GM21717 (cell line): ENCODE data around the gene METRNL.

Source experiments
- ATAC-seq: cut with Tn5 transposase; IDR thresholded peaks from one replicate; pipeline ENCODE4 v1.9.1; 2021; ENCODE audit warnings: mild to moderate bottlenecking, moderate library complexity; ENCODE audit not compliant: unreplicated experiment

Gene METRNL

DNA sequence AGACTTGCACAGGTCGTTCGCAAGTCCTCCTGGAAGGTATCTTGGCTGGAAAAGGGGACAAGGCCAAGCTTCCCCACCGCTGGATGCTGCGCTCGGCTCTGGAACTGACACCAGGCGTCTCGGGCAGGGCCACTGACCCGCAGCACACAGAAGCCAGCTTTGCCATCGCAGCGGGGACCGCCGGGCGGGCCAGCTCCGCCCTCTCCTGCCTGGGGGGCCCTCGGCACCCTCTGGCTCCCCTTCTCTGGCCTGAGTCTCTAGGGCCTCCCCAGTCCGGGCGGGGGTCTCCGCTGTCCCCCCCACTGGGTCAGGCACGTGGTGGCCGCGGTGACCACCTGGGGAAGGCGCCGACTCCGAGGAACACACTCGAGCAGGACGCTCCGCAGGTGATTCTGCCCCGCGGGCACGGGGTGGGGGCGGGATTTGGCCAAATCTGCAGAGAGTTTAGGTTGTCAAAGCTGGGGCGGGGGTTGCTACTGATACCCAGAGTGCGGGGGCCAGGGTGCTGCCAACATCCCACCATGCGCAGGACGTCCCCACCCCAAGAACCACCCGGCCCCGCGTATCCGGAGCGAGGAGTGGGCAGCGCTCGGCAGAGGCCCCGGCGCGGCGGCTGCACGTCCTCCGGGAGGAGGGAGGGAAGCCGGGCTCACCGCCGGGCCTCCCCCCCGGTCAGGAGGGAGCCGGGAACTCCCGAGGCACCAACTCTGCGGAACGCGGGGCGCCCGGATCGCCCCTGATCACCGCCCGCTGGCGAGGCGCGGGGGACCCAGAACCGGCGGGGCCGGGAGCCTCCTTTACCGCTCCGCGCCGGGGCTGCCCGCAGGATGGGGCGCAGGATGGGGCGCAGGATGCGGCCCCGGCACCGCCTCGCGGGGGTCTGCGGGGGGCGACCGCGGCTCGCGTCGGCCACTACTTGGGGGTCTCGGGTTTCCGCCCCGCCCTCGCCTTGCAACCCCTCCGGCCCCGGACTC lies 744 bp upstream of the METRNL start:
- no peak for ATAC-seq

DNA sequence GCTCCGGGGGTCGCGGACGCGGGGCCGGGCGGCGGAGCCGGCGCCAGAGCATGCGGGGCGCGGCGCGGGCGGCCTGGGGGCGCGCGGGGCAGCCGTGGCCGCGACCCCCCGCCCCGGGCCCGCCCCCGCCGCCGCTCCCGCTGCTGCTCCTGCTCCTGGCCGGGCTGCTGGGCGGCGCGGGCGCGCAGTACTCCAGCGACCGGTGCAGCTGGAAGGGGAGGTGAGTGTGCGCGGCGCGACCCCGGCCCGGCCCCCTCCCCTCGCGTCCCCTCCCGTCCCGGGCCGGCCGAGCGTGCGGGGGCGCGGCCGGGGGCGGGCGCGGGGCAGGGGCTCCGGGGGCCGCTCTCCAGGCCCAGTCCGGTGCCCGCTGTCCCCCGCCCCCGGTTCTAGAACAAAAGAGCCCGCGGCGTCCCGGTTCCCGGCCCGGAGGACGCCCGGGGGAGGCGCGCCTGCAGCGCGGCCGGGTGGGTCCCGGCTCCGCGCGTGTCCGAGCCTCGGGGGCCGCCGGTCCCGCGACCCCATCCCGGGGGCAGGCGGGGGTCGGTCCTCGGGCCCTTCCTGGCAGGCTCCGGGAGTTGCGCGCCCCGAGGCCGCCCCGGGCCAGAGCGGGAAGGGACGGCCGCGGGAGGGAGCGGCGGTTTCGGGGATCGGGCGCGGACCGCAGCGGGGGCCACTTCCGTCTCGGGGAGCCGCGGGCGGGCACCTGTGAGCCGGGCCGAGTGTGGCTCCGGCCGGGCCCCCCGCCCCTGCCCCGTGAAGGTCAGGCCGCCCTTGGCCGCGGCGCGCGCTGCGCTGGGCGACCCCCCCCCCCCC lies 563 bp downstream of the METRNL start:
- peak; percentile 4 for ATAC-seq

- ATAC-seq: no peak
Measured at GRCh38 chr17:83080579-83080857, 1.1 kb downstream of the METRNL start.

- no peak for ATAC-seq
Measured at GRCh38 chr17:83080858-83081683, 1.7 kb downstream of the METRNL start.

GRCh38 chr17:83081684-83082201 lies 2.3 kb downstream of the METRNL start:
- no peak for ATAC-seq

GRCh38 chr17:83082424-83082823 lies 3.0 kb downstream of the METRNL start:
- no peak for ATAC-seq

GRCh38 chr17:83082909-83083367 lies 3.5 kb downstream of the METRNL start:
- no peak for ATAC-seq

DNA sequence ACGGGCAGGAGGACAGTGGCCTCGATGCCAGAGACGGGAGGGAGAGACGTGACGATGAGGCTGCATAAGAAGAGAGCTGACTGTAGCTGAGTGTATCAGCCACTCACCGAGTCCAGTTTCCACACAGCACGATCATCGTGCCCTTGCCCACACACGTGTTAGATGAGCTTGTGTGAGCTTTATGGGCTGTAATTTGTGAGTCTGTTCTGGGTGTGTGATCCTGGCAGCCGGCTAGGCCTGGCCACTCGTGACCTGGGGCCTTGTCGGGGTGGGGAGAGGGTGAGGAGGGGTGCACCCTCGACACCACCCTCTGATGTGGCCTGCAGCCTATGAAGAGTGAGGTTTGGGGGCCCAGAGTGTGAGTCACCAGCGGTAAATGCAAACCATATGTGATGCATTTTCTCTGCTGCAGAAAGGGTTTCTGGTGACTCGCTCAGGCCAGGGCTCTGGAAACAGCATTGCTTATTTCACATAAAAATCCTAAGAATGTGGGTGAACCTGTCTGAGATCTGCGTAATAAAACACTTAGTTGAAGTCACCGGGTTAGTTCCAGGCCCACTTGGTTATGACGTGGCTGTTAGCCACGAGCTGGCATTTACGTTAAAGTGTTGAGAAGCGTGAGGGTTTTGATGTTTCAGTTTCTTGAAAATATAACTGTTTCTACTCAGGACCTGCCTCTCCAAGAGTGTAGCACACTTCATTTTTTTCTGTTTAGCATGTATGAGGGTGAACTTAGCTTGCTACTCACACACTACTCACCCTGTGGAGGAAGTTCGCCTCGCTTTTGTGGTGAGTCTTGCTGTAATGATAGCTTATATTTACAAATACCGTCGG lies 4.2 kb downstream of the METRNL start:
- no peak for ATAC-seq

GRCh38 chr17:83084214-83084613 lies 4.8 kb downstream of the METRNL start:
- no peak for ATAC-seq

- no peak for ATAC-seq
Measured at GRCh38 chr17:83084621-83085056, 5.2 kb downstream of the METRNL start.

GRCh38 chr17:83085103-83085502 lies 5.7 kb downstream of the METRNL start:
- no peak for ATAC-seq

DNA sequence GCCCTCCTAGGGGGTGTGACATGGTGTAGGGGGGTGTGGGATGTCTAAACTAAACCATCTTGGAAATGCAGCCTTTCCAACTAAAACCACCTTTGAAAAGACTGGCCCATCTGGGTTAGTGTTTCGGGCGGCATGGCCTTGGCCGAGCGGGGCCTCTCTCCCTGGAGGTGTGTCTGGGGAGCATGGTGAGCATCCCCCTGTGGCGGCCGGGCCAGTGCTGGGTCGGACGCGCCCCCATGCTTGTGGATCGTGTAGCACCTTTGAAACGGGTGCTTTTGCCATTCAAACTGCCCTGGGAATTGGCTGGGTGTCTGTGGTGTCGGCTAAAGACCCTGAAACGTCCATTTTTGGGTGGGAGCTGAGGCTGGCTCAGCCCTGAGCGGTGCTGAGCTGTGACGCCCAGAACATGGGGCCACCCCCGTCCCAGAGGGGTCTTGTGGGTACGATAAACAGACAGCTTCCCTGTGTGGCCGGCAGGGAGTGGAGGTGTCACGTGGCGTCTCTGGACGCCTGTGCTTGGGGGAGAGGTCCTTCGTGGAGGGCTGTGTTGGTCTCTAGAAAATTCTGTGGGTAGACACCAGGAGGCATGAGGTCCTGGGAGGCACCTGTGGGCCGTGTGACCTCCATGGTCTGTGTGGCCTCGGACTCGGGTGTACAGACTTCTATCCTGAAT lies 6.3 kb downstream of the METRNL start:
- no peak for ATAC-seq

DNA sequence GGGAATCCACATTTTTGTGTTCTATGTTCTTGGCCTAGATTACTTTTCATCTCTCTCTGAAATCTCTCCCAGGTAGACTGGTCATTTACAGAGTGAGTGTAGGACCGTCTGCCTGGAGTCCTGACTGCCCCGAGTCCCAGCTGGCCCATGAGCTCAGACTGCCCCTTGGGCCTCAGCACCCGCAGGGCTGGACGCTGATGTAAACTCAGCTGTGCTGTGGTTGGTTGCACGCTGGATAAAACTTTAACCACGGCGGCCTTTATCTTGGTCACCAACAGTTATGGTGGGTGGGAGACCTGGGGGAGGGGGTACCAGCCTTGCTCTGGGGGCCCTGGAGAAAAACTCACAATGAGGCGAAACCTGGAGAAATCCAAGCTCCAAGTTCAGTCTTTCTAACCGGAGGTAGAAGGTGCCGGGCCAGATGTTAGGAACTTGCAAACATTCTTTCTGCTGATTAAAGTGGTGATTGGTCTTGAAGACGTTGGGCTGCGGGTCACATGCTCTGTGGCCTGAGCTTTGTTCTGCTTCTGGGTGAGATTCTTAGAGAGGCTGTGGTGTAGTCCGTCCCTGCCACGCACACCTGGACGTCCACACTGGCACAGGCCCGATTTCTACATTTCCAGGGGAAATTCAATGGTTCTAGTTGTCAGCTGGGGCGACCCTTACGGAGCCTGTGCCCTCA lies 6.9 kb downstream of the METRNL start:
- ATAC-seq: no peak

DNA sequence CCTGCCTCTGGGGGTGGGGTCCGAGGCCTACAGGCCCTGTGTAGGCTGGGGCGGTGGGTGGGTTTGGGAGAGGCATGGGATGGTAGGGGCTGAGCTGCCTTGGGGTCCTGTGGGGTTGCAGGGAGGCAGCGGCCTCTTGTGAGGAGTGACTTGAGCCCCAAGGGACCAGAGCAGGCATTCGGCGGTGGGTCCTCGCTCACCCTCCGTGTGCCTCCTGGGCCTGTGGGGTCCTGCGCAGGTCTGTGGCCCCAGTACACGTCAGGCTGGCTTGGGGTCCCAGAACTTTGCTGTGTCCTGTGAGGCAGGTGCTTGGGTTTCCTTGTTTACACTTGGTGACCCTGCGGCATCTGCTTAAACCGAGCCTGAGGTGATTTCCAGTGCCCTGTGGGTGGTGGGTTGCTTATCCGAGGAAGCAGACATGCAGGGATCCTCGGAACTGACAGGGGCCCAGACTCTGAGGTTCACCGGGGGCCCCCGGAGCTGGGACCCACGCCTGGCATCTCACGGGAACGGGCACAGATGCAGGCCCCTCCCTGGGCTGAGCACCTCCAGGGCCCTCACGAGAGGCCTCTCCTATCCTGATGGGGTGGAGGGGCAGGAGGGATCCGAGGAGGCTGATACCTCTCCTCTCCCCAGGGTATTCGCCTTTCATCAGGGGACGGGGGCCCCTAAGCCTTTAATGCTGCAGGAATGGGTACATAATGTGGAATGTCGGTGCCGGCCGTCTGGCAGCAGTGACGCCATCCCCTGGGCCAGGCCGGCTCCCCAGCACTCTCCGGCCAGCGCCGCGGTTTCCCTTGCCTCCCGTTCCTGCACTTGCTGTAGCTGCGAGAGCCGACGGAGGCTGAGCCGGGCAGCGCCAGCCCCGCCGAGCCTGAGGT lies 7.7 kb downstream of the METRNL start:
- ATAC-seq: no peak

DNA sequence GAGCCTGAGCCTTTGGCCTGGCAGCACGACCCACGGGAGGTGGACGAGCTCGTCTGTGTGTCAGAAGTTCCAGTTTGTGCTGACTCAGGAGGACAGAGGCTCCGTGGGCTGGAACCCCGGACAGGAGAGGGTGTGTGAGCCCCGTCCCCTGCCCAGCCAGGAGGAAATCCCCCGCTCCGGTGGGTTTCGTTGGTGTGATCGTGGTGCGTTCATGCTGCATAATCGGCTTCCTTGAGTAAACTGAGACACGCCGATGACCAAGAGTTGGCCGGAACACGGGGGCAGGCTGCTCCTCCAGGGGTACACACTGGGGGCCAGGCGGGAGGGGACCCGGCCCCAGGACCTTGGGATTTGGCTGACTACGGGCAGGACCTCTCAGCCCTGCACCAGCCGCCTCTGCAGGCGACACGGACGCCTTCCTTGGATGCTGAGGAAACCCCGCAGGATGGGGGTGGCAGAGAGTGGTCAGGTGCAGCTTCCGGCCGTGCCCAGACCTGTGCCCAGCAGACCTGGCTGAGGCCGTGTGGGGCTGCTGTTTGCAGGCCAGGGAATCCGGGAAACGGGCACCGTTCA lies 8.5 kb downstream of the METRNL start:
- no peak for ATAC-seq

GRCh38 chr17:83088451-83088850 lies 9.0 kb downstream of the METRNL start:
- ATAC-seq: no peak

DNA sequence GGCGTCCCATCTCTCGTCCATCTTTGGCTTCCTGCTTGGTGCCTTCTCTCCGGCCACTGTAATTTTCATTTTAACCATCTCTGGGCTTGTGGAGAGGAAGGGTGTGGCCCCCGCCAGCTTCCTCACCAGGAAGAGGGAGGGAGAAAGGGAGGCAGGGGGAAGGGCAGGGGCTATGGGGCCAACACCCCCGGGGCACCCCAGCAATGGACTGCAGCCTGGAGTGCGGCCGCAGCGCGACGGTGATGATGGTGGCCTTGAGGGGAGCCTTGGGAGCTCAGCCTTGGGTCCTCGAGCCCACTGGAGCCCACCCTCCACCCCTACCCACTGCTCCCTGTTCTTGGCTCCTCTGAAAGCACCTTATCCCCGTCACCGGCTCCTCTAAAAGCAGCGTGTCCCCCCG lies 9.5 kb downstream of the METRNL start:
- ATAC-seq: no peak
